ENCODE data around the gene USP47. TPM values are rescaled to one million over a fixed set of nuclear protein-coding genes. Genes with fewer than 3 reads are reported as not detected.

The USP47 gene
- polyA plus RNA-seq, 1 donor from 2014 or later, result 92.6 TPM

DNA sequence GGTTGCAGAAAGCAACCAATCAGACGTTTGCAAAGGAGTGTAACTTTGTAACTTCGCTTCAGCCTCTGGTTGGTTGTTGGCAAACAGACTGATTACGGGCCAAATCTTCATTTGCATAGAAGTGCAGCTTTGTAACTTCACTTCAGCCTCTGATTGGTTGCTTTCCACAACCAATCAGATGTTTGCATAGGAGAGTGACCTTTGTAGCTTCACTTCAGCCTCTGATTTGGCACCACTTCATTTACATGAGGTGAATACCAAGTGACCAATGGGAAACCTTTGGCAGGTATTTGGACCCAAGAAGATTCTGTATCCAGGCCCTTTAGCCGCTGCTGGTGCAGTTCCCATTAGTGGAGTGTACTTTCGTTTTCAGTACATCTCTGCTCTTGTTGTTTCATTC lies 16.0 kb downstream of the USP47 start:
- H4K20me1 ChIP-seq (ENCODE audit: insufficient read depth), result no peaks in the 10 kb centered on the region
- no peak overlapping the region for H3K4me3 ChIP-seq (ENCODE audit: low read length)
- H3F3A ChIP-seq (ENCODE audit: insufficient read depth, low read length, poor library complexity, severe bottlenecking), result no peaks in the 10 kb centered on the region
- no peak overlapping the region for H2AFZ ChIP-seq (ENCODE audit: low read depth, low read length)
- no peaks in the 10 kb centered on the region for H3K27me3 ChIP-seq (ENCODE audit: insufficient read depth, low read depth, low read length)
- no peaks in the 10 kb centered on the region for H3K36me3 ChIP-seq (ENCODE audit: insufficient read depth, low read length)
- H3K4me2 ChIP-seq (ENCODE audit: low read length), result no peak overlapping the region
- no peaks in the 10 kb centered on the region for H3K9me3 ChIP-seq (ENCODE audit: low read length)
- no peak overlapping the region for H3K27ac ChIP-seq (ENCODE audit: low read length)
- H3K79me2 ChIP-seq (replicated peaks; ENCODE audit: insufficient read depth, low read length), result peaks cover 79% of the 10 kb centered on the region
- TF ChIP-seq, protein P1, sequence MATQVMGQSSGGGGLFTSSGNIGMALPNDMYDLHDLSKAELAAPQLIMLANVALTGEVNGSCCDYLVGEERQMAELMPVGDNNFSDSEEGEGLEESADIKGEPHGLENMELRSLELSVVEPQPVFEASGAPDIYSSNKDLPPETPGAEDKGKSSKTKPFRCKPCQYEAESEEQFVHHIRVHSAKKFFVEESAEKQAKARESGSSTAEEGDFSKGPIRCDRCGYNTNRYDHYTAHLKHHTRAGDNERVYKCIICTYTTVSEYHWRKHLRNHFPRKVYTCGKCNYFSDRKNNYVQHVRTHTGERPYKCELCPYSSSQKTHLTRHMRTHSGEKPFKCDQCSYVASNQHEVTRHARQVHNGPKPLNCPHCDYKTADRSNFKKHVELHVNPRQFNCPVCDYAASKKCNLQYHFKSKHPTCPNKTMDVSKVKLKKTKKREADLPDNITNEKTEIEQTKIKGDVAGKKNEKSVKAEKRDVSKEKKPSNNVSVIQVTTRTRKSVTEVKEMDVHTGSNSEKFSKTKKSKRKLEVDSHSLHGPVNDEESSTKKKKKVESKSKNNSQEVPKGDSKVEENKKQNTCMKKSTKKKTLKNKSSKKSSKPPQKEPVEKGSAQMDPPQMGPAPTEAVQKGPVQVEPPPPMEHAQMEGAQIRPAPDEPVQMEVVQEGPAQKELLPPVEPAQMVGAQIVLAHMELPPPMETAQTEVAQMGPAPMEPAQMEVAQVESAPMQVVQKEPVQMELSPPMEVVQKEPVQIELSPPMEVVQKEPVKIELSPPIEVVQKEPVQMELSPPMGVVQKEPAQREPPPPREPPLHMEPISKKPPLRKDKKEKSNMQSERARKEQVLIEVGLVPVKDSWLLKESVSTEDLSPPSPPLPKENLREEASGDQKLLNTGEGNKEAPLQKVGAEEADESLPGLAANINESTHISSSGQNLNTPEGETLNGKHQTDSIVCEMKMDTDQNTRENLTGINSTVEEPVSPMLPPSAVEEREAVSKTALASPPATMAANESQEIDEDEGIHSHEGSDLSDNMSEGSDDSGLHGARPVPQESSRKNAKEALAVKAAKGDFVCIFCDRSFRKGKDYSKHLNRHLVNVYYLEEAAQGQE (IDR thresholded peaks at IDR 0.05; ENCODE audit: borderline replicate concordance), result no peak
- no peak for TF ChIP-seq SMC3 (conservative IDR thresholded peaks at IDR 0.05; ENCODE audit: poor library complexity)
- no peak for TF ChIP-seq EP300 (conservative IDR thresholded peaks at IDR 0.05; ENCODE audit: poor library complexity, severe bottlenecking)
- TF ChIP-seq POLR2AphosphoS5 (IDR thresholded peaks at IDR 0.05), result no peak
- no peak for TF ChIP-seq CTCF (IDR thresholded peaks at IDR 0.05; ENCODE audit: poor library complexity, severe bottlenecking)
- TF ChIP-seq MXI1 (conservative IDR thresholded peaks at IDR 0.05; ENCODE audit: poor library complexity, severe bottlenecking), result no peak
- no peak overlapping the region for H3K9ac ChIP-seq (ENCODE audit: low read length)
- H3K9me2 ChIP-seq (ENCODE audit: insufficient read depth, low read length), result no peaks in the 10 kb centered on the region

GRCh38 chr11:11858676-11859075 lies 16.9 kb downstream of the USP47 start:
- Histone ChIP-seq H3K27ac (ENCODE audit: low read length) (no peak overlapping the region), H3K9me2 (ENCODE audit: insufficient read depth, low read length) (no peaks in the 10 kb centered on the region), H3K9ac (ENCODE audit: low read length) (no peak overlapping the region), H3K9me3 (ENCODE audit: low read length) (no peaks in the 10 kb centered on the region), H2AFZ (ENCODE audit: low read depth, low read length) (no peak overlapping the region), H3K4me2 (ENCODE audit: low read length) (no peak overlapping the region), H3F3A (ENCODE audit: insufficient read depth, low read length, poor library complexity, severe bottlenecking) (no peaks in the 10 kb centered on the region), H3K36me3 (ENCODE audit: insufficient read depth, low read length) (no peaks in the 10 kb centered on the region), H3K79me2 (replicated peaks; ENCODE audit: insufficient read depth, low read length) (peaks cover 85% of the 10 kb centered on the region), H4K20me1 (ENCODE audit: insufficient read depth) (no peaks in the 10 kb centered on the region), H3K27me3 (ENCODE audit: insufficient read depth, low read depth, low read length) (no peaks in the 10 kb centered on the region), H3K4me3 (ENCODE audit: low read length) (no peak overlapping the region)
- TF ChIP-seq EZH2 (IDR thresholded peaks at IDR 0.05; ENCODE audit: borderline replicate concordance, insufficient read depth, low read length, poor library complexity, severe bottlenecking) (no peak), SMC3 (conservative IDR thresholded peaks at IDR 0.05; ENCODE audit: poor library complexity) (no peak), RAD21 (conservative IDR thresholded peaks at IDR 0.05) (no peak), CTCF (IDR thresholded peaks at IDR 0.05; ENCODE audit: poor library complexity, severe bottlenecking) (no peak), TAF1 (IDR thresholded peaks at IDR 0.05; ENCODE audit: low read depth) (no peak), POLR2AphosphoS5 (IDR thresholded peaks at IDR 0.05) (no peak)
- TF ChIP-seq, protein P1 (IDR thresholded peaks at IDR 0.05; ENCODE audit: borderline replicate concordance), result no peak
